A549 (cell line): ENCODE data around the gene CEMIP2. TPM values are rescaled to one million over a fixed set of nuclear protein-coding genes. Genes with fewer than 3 reads are reported as not detected.

Experiments
- ATAC-seq, 2 experiments: fragments of 200-7000 bp in 1 of 2; fragments of >200 bp in 1 of 2; cut with Nextera tagmentation in 1 of 2; cut with Tn5 transposase in 1 of 2; 3 replicates each; pipeline versions ENCODE4 v1.8.0 to v1.9.1; 2018 to 2020; ENCODE audit warnings: mild to moderate bottlenecking in 1 of 2, moderate library complexity in 1 of 2
- CTCF ChIA-PET: fragments of 300-600 bp; sonication (Branson Sonifier 250); formaldehyde crosslinking; extraction: SDS; loops from one replicate; lab custom pipeline; 2021; ENCODE audit warnings: antibody characterized with exemption, inconsistent platforms; lab: Yijun Ruan, JAX
- POLR2A ChIA-PET: fragments of 350-600 bp; formaldehyde crosslinking; extraction: SDS; loops from one replicate; lab custom pipeline; 2021; ENCODE audit warnings: antibody characterized with exemption, inconsistent platforms; lab: Yijun Ruan, JAX
- DNase-seq, 2 experiments: peaks; one replicate each; pipeline versions ENCODE4 v3.0.0 to v3.0.0-alpha.2; 2011 to 2016; ENCODE audit warnings: low read depth in 1 of 2, low spot score in 1 of 2
- FAIRE-seq: peaks from 2 replicates; lab custom pipeline; 2011; peaks lifted over from hg19 to GRCh38; lab: Jason Lieb, UNC
- H3K27ac ChIP-seq, 2 experiments: fragments of >200 bp; sonication (Bioruptor Twin); formaldehyde crosslinking; 3 replicates each; pipeline ENCODE4 v1.5.1; 2016 to 2017
- H3K4me1 ChIP-seq: fragments of >200 bp; sonication (Bioruptor Twin); formaldehyde crosslinking; 3 replicates; pipeline ENCODE4 v1.6.1; 2016
- H3K4me2 ChIP-seq: fragments of >200 bp; sonication (Bioruptor Twin); formaldehyde crosslinking; 3 replicates; pipeline ENCODE4 v1.6.1; 2016
- H3K4me3 ChIP-seq: fragments of >200 bp; sonication (Bioruptor Twin); formaldehyde crosslinking; 3 replicates; pipeline ENCODE4 v1.5.1; 2016
- H3K9me3 ChIP-seq: fragments of >200 bp; sonication (Bioruptor Twin); formaldehyde crosslinking; 3 replicates; pipeline ENCODE4 v1.6.1; 2016
- ATOH8 ChIP-seq: fragments of 250-450 bp; sonication (Bioruptor Pico); IDR thresholded peaks from 2 replicates; pipeline ENCODE4 v1.5.0; 2020; ENCODE audit warnings: low read depth, mild to moderate bottlenecking, moderate library complexity
- BCL3 ChIP-seq: fragments of >200 bp; sonication (Bioruptor Twin); formaldehyde crosslinking; IDR thresholded peaks from 3 replicates; pipeline ENCODE4 v1.6.1; 2016
- CHD4 ChIP-seq: fragments of 200-600 bp; sonication (generic); IDR thresholded peaks from 2 replicates; pipeline ENCODE4 v1.6.1; 2016; ENCODE audit warnings: antibody characterized with exemption, mild to moderate bottlenecking, borderline replicate concordance
- ESRRA ChIP-seq: fragments of 150-350 bp; IDR thresholded peaks from 2 replicates; pipeline ENCODE4 v1.6.1; 2014; ENCODE audit warnings: mild to moderate bottlenecking, low read length, borderline replicate concordance
- FOSL2 ChIP-seq, 2 experiments: fragments of 450-650 bp in 1 of 2; fragments of >200 bp in 1 of 2; sonication (Bioruptor Twin) in 1 of 2; formaldehyde crosslinking; IDR thresholded peaks; 2 replicates each; pipeline versions ENCODE4 v1.5.0 to v1.6.1; 2016 to 2020; ENCODE audit warnings: mild to moderate bottlenecking in 1 of 2, moderate library complexity in 1 of 2
- GATA3 ChIP-seq: IDR thresholded peaks from 2 replicates; pipeline ENCODE4 v1.6.1; 2012; ENCODE audit warnings: borderline replicate concordance
- HOXB13 ChIP-seq: fragments of 250-450 bp; sonication (Bioruptor Pico); IDR thresholded peaks from 2 replicates; pipeline ENCODE4 v1.5.0; 2020; ENCODE audit warnings: low read depth, mild to moderate bottlenecking, moderate library complexity
- HOXB5 ChIP-seq: fragments of 250-450 bp; sonication (Bioruptor Pico); IDR thresholded peaks from 2 replicates; pipeline ENCODE4 v1.5.0; 2020; ENCODE audit warnings: mild to moderate bottlenecking, moderate library complexity
- JUN ChIP-seq, 2 experiments: fragments of >200 bp; sonication (Bioruptor Twin); formaldehyde crosslinking; IDR thresholded peaks; 2 replicates in 1 of 2; 3 replicates in 1 of 2; pipeline ENCODE4 v1.6.1; 2016 to 2017
- JUNB ChIP-seq: fragments of >200 bp; sonication (Bioruptor Twin); formaldehyde crosslinking; IDR thresholded peaks from 2 replicates; pipeline ENCODE4 v1.6.1; 2016
- KDM1A ChIP-seq: fragments of 200-600 bp; sonication (generic); IDR thresholded peaks from 2 replicates; pipeline ENCODE4 v1.6.1; 2016; ENCODE audit warnings: low read depth, mild to moderate bottlenecking
- MAFK ChIP-seq: fragments of 450-650 bp; IDR thresholded peaks from 2 replicates; pipeline ENCODE4 v1.6.1; 2014; ENCODE audit not compliant: partially characterized antibody
- RAD21 ChIP-seq, 2 experiments: fragments of >200 bp in 1 of 2; sonication (Bioruptor Twin) in 1 of 2; formaldehyde crosslinking in 1 of 2; IDR thresholded peaks in 1 of 2; conservative IDR thresholded peaks in 1 of 2; 2 replicates in 1 of 2; 3 replicates in 1 of 2; pipeline ENCODE4 v1.6.1; 2012 to 2018; ENCODE audit warnings: inconsistent platforms in 1 of 2
- SMC3 ChIP-seq: fragments of >200 bp; sonication (Bioruptor Twin); formaldehyde crosslinking; IDR thresholded peaks from 3 replicates; pipeline ENCODE4 v1.6.1; 2018; ENCODE audit warnings: inconsistent platforms
- SREBF2 ChIP-seq: fragments of 450-650 bp; IDR thresholded peaks from 2 replicates; pipeline ENCODE4 v1.6.1; 2014; ENCODE audit warnings: mild to moderate bottlenecking, moderate library complexity
- ZFP36 ChIP-seq: fragments of 450-650 bp; IDR thresholded peaks from 2 replicates; pipeline ENCODE4 v1.6.1; 2014; ENCODE audit warnings: borderline replicate concordance; ENCODE audit not compliant: partially characterized antibody
- ZNF302 ChIP-seq: fragments of 250-450 bp; sonication (Bioruptor Pico); IDR thresholded peaks from 2 replicates; pipeline ENCODE4 v1.9.0; 2021; ENCODE audit warnings: inconsistent platforms, mild to moderate bottlenecking, moderate library complexity
- WGBS: methylation state at CpG from one replicate; pipeline ENCODE4 v1.1.6; 2017; ENCODE audit errors: missing lambda C conversion rate; 5-methylcytosine and 5-hydroxymethylcytosine counted together
- polyA plus RNA-seq, 4 experiments: library from polyadenylated mRNA; depleted of rRNA in 3 of 4; stranded (reverse); fragments of >200 nt; fragmentation: RNase III in 1 of 4; extraction: RNeasy Plus Mini Kit Qiagen cat#74134 plus additional on column Dnase treatment in 1 of 4; gene quantifications; 2 replicates in 3 of 4; 3 replicates in 1 of 4; pipeline ENCODE4 v1.2.3, GENCODE V29; 2011 to 2017

Gene CEMIP2
- polyA plus RNA-seq, 2 of the 4 experiments (the other 2 are of a cell fraction): 146 to 161 TPM

- peak overlapping the region; percentile 4; the same call in 1 of the 3 replicates for H3K4me3 ChIP-seq
- ATAC-seq (peak; percentile 46 to 56; a peak in 4 of 6 replicates), DNase-seq (peak in 1 of 2 experiments; percentile 49)
- POLR2A ChIA-PET: interaction anchor here (1.8 kb wide), 1 partner anchor 8 kb away, joined by 7 read pairs; the partner anchor contains the start of gene CEMIP2
- peak overlapping the region; percentile 91 to 97 for H3K27ac ChIP-seq
- peaks cover 96% of the 10 kb centered on the region for H3K4me1 ChIP-seq
- CTCF ChIA-PET: interaction anchor here (0.6 to 3.1 kb wide), 11 partner anchors 8 to 476 kb away, joined by 3 to 14 read pairs (median 7); partner anchors contain the start of gene CEMIP2
- no peaks in the 10 kb centered on the region for H3K9me3 ChIP-seq
- TF ChIP-seq HOXB5 (CRISPR knock-in tag) (peak; percentile 84), ZNF302 (CRISPR knock-in tag) (no peak), HOXB13 (CRISPR knock-in tag) (no peak), MAFK (no peak), SREBF2 (no peak)
- TF ChIP-seq, all 56 proteins: peak for 1
- peak overlapping the region; percentile 90 for H3K4me2 ChIP-seq
- 14% methylated on average over 5 of the region's 5 CpGs for WGBS
- FAIRE-seq: peak; percentile 84
Observed at GRCh38 chr9:71760901-71761300, 7.4 kb downstream of the CEMIP2 start.

GRCh38 chr9:71758785-71759184, 9.5 kb downstream of the CEMIP2 start:
- ChIA-PET CTCF (interaction anchor here (1.3 to 2.9 kb wide), 2 partner anchors 25 to 474 kb away, joined by 3 to 14 read pairs; no protein-coding TSS in a partner anchor), POLR2A (interaction anchor here (1.8 kb wide), 1 partner anchor 10 kb away, joined by 7 read pairs; the partner anchor contains the start of gene CEMIP2)
- peak; percentile 69 for TF ChIP-seq JUNB
- peak; percentile 45; the same call in 1 of the 2 replicates for TF ChIP-seq GATA3
- TF ChIP-seq SMC3: 0 out of 3 replicates have a peak, but pooled peaks have one; percentile 11
- no peak for TF ChIP-seq ZFP36
- TF ChIP-seq KDM1A: no peak
- TF ChIP-seq JUN (IDR thresholded peaks at IDR 0.05): 0 out of 5 replicates have a peak, but pooled peaks of 1 of the 2 experiments have one; percentile 34
- 0 out of 3 replicates have a peak, but pooled peaks have one; percentile 30 for TF ChIP-seq BCL3
- 0 out of 5 replicates have a peak, but pooled peaks of 1 of the 2 experiments have one; percentile 11 for TF ChIP-seq RAD21 (conservative IDR thresholded peaks at IDR 0.05 in 1 of 2, IDR thresholded peaks at IDR 0.05 in 1 of 2)
- TF ChIP-seq FOSL2 (IDR thresholded peaks at IDR 0.05): peak; percentile 51; the same call in 1 of the 2 replicates
- peak; percentile 85 for TF ChIP-seq FOSL2 (CRISPR knock-in tag; IDR thresholded peaks at IDR 0.05)
- Histone ChIP-seq H3K27ac (peak overlapping the region; percentile 67 to 91), H3K4me1 (peaks cover 97% of the 10 kb centered on the region), H3K4me2 (peak overlapping the region; percentile 90), H3K9me3 (no peaks in the 10 kb centered on the region), H3K4me3 (peak overlapping the region; percentile 18; the same call in 1 of the 3 replicates)
- WGBS: 15% methylated on average over 2 of the region's 2 CpGs
- ATAC-seq: no peak
- peak in 1 of 2 experiments; percentile 65 for DNase-seq
- peak; percentile 67 for FAIRE-seq

GRCh38 chr9:71758277-71758676, 10.0 kb downstream of the CEMIP2 start:
- no peak overlapping the region for H3K4me3 ChIP-seq
- WGBS: 65% methylated on average over 4 of the region's 4 CpGs
- DNase-seq: no peak
- H3K27ac ChIP-seq: peak overlapping the region; percentile 55 to 67
- H3K4me1 ChIP-seq: peaks cover 97% of the 10 kb centered on the region
- CTCF ChIA-PET: interaction anchor here (1.3 kb wide), 1 partner anchor 24 kb away, joined by 3 read pairs; no protein-coding TSS in a partner anchor
- POLR2A ChIA-PET: no interaction called here
- no peaks in the 10 kb centered on the region for H3K9me3 ChIP-seq
- H3K4me2 ChIP-seq: peak overlapping the region; percentile 90
- no peak for FAIRE-seq
- no peak for ATAC-seq
- TF ChIP-seq HOXB13 (CRISPR knock-in tag): no peak
- no peak for TF ChIP-seq ATOH8 (CRISPR knock-in tag)
- no peak for TF ChIP-seq CHD4
- TF ChIP-seq ESRRA: no peak
